Activated CD8-positive, alpha-beta memory T cell treated with anti-CD3 and anti-CD28 coated beads for 36 hours (primary cell): ENCODE measurements around the gene LCOR. TPM values are rescaled to one million over a fixed set of nuclear protein-coding genes. Genes with fewer than 3 reads are reported as not detected.

Experiments used
- CTCF ChIA-PET: fragments of 350-600 bp; sonication (Branson Sonifier 250); formaldehyde crosslinking; loops from one replicate; lab custom pipeline; 2021; ENCODE audit warnings: antibody characterized with exemption; lab: Charles Lee
- POLR2A ChIA-PET: fragments of 350-600 bp; sonication (Branson Sonifier 250); formaldehyde crosslinking; loops from one replicate; lab custom pipeline; 2021; ENCODE audit warnings: antibody characterized with exemption; lab: Charles Lee
- total RNA-seq, 2 experiments: library from RNA; stranded (reverse); gene quantifications; one replicate each; pipeline ENCODE4 v1.2.3, GENCODE V29; 2021

The LCOR gene
- total RNA-seq, 2 experiments from 2014 or later: 24.9 to 29.2 TPM

GRCh38 chr10:96964131-96964530 lies 132.0 kb downstream of the LCOR start:
- CTCF ChIA-PET: no interaction called here

DNA sequence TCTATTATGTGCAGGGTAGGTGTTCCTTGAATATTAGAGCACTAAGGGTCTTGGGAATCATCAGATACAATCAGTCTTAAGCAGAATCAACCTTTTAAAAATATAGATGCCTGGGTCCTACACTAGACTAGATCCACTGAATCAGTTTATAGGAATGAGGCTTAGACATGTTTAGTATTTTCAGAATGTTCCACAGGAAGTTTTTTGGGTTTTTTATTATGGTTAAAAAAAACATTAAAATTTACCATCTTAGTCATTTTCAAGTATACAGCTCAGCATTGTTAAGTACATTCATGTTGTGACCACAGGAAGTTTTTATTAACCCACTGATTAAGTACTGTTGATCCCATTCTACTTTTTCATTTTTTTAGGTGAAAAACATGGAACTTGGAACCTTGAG lies 135.7 kb downstream of the LCOR start:
- POLR2A ChIA-PET: no interaction called here
- CTCF ChIA-PET: no interaction called here

More at GRCh38 chr10:96964131-96964530, 132.0 kb downstream of the LCOR start:
- POLR2A ChIA-PET: no interaction called here

DNA sequence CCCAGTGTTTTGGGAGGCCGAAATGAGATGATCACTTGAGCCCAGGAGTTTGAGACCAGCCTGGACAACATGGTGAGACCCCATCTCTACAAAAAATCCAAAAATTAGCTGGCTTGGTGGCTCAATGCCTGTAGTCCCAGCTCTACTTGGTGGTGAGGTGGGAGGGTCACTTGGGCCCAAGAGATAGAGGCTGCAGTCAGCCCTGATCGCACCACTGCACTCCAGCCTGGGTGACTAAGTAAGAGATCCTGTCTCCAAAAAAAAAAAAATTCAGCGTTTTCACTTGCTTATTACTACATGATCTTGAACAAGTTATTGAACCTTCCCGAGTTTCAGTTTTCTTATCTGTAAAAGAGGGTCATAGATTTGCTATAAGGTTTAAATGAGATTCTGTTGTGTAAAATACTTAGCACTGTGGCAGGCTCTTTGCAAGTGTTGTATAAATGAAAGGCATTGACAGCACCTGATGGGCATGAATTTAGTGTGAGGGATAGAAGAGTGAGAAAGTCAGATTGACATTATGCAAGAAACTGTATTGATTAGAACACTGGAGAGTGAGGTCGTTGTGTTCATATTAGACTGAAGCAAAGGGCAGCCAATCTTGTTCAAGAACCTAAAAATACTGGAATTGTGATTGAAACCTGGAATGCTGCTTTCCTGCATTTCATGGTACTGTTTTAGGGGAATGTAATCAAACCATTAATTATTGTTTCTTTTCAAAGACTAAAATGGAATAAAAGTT lies 136.8 kb downstream of the LCOR start:
- ChIA-PET POLR2A (interaction anchor here (0.7 kb wide), 1 partner anchor 31 kb away, joined by 4 read pairs; no protein-coding TSS in a partner anchor), CTCF (no interaction called here)

DNA sequence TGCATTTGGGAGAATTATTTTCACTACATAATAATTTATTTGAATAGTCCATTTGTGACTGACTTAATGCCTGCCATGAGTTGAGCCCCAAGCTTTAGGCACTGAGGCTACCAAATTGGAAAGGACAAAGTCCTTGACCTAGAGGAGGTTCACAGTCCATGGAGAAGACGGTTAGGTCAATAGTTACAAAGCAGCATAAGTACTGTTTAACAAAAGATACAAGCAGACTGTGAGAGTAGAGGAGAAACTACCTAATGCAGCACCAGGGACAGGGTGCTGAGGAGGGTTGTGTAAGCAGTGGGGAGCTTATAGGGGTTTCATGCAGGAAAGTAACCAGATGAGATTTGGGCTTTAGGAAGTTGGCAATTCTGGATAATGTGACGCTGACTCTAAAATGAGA lies 139.2 kb downstream of the LCOR start:
- POLR2A ChIA-PET: no interaction called here

DNA sequence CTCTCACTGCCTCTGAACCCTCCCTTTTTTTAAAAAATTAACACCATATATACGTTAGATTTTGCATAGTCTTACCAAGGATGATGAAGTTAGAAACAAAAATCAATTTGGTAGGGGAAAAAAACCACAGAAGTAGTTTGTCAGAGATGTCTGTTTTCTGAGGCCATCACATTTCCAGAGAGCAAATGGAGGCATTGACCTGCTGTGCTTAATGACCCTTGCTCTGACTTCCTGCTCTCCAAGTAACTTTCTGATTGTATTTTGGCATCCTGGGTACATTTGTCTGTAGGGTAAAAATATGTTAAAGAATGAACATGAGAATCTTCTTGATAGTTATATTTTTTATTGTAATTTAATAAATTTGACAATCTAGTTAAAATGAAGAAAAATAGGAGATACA lies 140.2 kb downstream of the LCOR start:
- ChIA-PET POLR2A (no interaction called here), CTCF (no interaction called here)

More for the DNA sequence above, 139.2 kb downstream of the LCOR start:
- CTCF ChIA-PET: no interaction called here

DNA sequence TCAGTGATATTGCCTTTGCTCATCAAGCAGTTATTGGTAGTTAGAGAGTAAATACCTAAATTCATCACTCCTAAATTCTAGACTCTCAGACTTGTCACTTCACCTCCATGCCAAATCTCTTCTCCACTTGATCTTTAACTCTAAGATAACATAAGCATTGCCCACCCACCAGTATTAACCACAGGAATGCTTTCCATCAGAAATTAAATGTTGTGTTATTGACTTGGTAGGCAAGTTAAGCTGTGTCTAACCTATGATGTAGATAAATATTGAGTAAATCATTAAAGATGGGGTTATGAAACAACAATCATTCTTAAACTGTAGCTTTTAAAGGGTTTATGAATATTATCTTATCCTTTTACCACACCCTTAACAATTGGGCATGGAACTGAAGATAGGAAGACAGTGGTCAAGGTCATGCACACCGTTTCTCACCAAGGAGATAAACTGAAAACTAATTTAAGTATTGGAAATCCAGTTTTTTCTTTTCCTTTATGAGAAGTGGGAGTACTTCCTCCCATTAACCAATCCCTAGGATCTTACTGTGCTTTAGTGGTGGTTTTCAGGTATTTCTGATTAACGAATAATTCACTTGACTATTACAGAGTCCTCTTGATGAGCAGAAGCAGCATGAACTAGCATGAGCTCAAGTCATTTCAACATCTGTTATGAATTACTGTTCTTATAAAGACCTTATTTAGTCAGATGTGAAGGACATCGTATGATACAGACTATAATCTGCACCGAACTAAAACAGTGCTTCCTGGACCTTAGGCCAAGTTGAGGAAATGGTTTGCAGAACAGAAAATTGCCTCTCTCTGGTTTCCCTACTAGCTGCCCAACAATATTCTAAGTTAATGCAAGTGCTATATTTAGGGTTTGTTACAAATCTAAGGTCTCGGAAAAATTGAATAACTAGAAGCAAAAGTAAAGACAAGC lies 142.0 kb downstream of the LCOR start:
- CTCF ChIA-PET: no interaction called here

GRCh38 chr10:96975136-96975535 lies 143.0 kb downstream of the LCOR start:
- POLR2A ChIA-PET: no interaction called here
- CTCF ChIA-PET: no interaction called here

More for the DNA sequence above, 142.0 kb downstream of the LCOR start:
- POLR2A ChIA-PET: interaction anchor here (0.6 kb wide), 1 partner anchor 9 kb away, joined by 11 read pairs; no protein-coding TSS in a partner anchor

DNA sequence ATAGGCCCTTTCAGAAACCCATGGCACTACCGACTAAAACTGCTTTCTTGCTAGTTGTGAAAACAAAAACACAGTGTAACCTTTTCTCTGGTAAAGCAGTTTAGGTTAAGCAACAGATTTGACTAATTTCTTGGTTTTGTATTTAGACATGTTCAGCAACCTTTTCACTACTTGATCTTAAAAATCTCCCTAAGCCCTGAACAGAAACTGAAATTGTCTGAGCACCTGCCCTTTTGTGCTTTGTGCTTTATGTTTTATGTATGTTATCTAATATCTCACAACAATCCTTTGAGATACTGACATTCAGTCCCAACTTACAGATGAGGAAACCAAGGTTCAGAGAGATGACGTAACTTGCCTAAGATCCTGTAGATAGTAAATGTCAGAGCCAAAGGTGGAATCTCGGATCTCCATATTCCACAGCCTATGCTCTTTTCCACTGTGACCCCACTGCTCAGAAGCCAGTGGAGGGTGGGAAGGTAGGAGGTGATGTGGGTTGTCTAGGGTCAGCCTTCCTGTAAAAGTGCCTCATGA lies 146.6 kb downstream of the LCOR start:
- CTCF ChIA-PET: interaction anchor here (1.1 kb wide), 1 partner anchor 8 kb away, joined by 3 read pairs; no protein-coding TSS in a partner anchor
- POLR2A ChIA-PET: no interaction called here

GRCh38 chr10:96982149-96982930 lies 150.2 kb downstream of the LCOR start:
- ChIA-PET CTCF (interaction anchor here (0.6 to 1.6 kb wide), 2 partner anchors 48 to 121 kb away, joined by 3 to 6 read pairs; no protein-coding TSS in a partner anchor), POLR2A (no interaction called here)

GRCh38 chr10:96984541-96985131 lies 152.5 kb downstream of the LCOR start:
- POLR2A ChIA-PET: no interaction called here
- CTCF ChIA-PET: interaction anchor here (0.6 to 1.1 kb wide), 2 partner anchors 19 to 41 kb away, joined by 3 read pairs; no protein-coding TSS in a partner anchor

- ChIA-PET POLR2A (no interaction called here), CTCF (interaction anchor here (0.7 kb wide), 1 partner anchor 8 kb away, joined by 3 read pairs; no protein-coding TSS in a partner anchor)
Measured at GRCh38 chr10:96986200-96986856, 154.2 kb downstream of the LCOR start.

- CTCF ChIA-PET: interaction anchor here (0.7 to 1.0 kb wide), 2 partner anchors 9 to 49 kb away, joined by 3 read pairs; no protein-coding TSS in a partner anchor
- POLR2A ChIA-PET: no interaction called here
Measured at GRCh38 chr10:96987141-96987841, 155.2 kb downstream of the LCOR start.

DNA sequence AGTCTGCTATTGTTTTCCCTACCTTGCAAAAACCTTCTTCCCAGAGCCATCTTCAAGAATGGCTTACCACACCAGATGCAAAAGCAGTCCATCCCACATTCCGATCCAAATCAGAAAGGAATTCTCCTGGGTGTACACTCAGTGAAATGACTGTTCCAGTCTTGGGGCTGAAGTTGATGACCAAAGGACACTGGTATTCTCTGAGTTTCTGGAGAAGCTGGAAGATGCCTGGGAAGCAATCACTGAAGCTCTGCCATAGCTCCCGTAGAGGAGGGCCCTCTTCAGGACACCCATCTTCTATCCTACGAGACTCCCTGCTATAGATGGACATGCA lies 155.7 kb downstream of the LCOR start:
- POLR2A ChIA-PET: no interaction called here
- CTCF ChIA-PET: interaction anchor here (0.9 to 1.0 kb wide), 2 partner anchors 48 to 347 kb away, joined by 3 read pairs; no protein-coding TSS in a partner anchor

GRCh38 chr10:96988426-96988825 lies 156.3 kb downstream of the LCOR start:
- CTCF ChIA-PET: interaction anchor here (0.9 to 1.0 kb wide), 2 partner anchors 48 to 348 kb away, joined by 3 read pairs; no protein-coding TSS in a partner anchor

DNA sequence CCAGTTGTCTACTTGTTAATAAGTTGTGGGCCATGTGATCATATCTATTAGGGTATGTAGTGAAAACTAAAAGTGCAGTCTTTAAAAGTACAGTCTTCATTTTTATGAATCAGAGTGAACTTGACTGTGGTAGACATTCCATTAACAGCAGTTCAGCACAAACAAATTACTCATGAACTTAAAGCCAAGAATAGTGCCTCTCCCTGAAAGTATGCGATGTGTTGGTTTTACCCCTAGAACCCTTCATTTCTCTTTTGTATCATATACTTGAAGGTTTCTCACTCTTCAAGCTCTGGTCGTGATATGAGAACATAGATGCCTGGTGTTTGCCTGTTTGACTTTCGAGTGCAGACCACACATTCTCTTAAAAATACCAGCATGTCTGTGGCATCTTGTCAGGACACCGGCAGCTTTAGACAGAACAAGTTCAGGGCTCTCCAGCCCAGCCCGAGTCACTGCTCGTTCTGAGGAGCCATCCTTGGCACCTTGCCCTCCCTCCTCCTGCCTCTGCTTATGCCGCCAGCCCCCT lies 159.3 kb downstream of the LCOR start:
- POLR2A ChIA-PET: no interaction called here

More at GRCh38 chr10:96988426-96988825, 156.3 kb downstream of the LCOR start:
- POLR2A ChIA-PET: no interaction called here

DNA sequence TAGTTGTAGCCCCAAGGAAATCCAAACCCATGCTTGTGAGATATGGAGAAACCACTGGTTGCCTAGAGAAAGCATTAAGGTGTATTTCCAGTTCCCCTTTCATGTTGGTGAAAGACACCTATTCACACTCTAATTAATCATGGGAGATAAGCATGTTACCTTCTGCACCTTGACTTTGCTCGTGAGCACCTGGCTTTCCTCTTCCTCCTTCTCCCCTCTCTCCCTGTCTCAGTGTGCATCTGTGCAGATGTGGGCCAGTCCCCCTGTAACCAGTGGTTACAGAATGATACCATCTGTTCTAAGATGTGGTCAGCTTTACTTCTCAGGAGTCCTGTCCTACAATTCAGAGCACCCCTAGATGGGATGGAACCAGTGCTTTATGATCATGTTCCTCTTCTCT lies 160.6 kb downstream of the LCOR start:
- CTCF ChIA-PET: interaction anchor here (0.7 kb wide), 1 partner anchor 33 kb away, joined by 3 read pairs; no protein-coding TSS in a partner anchor

More for the DNA sequence above, 159.3 kb downstream of the LCOR start:
- CTCF ChIA-PET: interaction anchor here (0.9 to 1.1 kb wide), 3 partner anchors 25 to 155 kb away, joined by 3 to 5 read pairs (median 3); no protein-coding TSS in a partner anchor

GRCh38 chr10:96995851-96996250 lies 163.8 kb downstream of the LCOR start:
- ChIA-PET CTCF (interaction anchor here (1.8 kb wide), 1 partner anchor 30 kb away, joined by 5 read pairs; no protein-coding TSS in a partner anchor), POLR2A (no interaction called here)

More for the DNA sequence above, 160.6 kb downstream of the LCOR start:
- POLR2A ChIA-PET: no interaction called here
